ENCODE results near the gene PANX3. TPM values are rescaled to one million over a fixed set of nuclear protein-coding genes. Genes with fewer than 3 reads are reported as not detected.

PANX3 gene
- total and polyA plus RNA-seq, 9 donors: not detected

DNA sequence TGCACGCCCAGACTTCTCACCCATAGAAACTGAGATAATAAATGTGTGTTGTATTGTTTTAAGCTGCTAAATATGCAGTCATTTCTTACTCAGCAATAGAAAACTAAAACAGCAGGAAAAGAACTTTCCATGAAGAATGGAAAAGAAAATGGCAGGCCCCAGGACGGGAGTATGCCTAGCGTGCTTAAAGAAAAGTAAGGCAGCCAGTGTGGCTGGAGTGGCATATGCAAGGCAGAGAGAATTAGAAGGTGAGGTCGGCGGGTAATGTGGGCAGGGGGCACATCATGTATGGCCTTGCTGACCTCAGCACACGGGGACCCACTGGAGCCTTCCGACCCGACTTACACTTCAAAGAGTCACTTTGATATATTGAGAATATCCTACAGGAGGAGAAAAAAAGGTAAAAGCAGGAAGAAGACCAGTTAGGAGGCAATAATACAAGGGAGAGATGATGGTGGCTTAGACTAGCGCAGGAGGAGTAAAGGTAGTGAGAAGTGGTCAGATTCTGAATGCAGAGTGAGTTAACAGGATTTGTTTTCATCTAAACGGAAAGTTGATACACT lies 31.9 kb downstream of the PANX3 start:
- Histone ChIP-seq H3K27ac (no peak overlapping the region), H3K36me3 (no peaks in the 10 kb centered on the region), H3K27me3 (no peaks in the 10 kb centered on the region), H3K4me1 (ENCODE audit: insufficient read depth) (no peaks in the 10 kb centered on the region), H3K9me3 (no peaks in the 10 kb centered on the region), H3K4me3 (no peak overlapping the region)
- 70 to 80% (median 72%) methylated on average over 10 of the region's 10 CpGs for WGBS, 3 donors
- TF ChIP-seq CTCF (IDR thresholded peaks at IDR 0.05) (no peak), POLR2A (IDR thresholded peaks at IDR 0.05) (no peak), EP300 (IDR thresholded peaks at IDR 0.05) (no peak)
- intact Hi-C loops (cut with DNase I): no loop called here
- DNase-seq: no peak

GRCh38 chr11:124643605-124644425 lies 32.6 kb downstream of the PANX3 start:
- H3K4me1 ChIP-seq (ENCODE audit: insufficient read depth): no peaks in the 10 kb centered on the region
- no peak overlapping the region for H3K4me3 ChIP-seq
- no peaks in the 10 kb centered on the region for H3K36me3 ChIP-seq
- TF ChIP-seq EP300 (IDR thresholded peaks at IDR 0.05) (no peak), CTCF (IDR thresholded peaks at IDR 0.05) (no peak), POLR2A (IDR thresholded peaks at IDR 0.05) (no peak)
- intact Hi-C loops (cut with DNase I): no loop called here
- H3K27me3 ChIP-seq: no peaks in the 10 kb centered on the region
- H3K9me3 ChIP-seq: no peaks in the 10 kb centered on the region
- no peak for DNase-seq
- H3K27ac ChIP-seq: no peak overlapping the region
- 28 to 35% (median 32%) methylated on average over 3 of the region's 3 CpGs for WGBS, 3 donors

DNA sequence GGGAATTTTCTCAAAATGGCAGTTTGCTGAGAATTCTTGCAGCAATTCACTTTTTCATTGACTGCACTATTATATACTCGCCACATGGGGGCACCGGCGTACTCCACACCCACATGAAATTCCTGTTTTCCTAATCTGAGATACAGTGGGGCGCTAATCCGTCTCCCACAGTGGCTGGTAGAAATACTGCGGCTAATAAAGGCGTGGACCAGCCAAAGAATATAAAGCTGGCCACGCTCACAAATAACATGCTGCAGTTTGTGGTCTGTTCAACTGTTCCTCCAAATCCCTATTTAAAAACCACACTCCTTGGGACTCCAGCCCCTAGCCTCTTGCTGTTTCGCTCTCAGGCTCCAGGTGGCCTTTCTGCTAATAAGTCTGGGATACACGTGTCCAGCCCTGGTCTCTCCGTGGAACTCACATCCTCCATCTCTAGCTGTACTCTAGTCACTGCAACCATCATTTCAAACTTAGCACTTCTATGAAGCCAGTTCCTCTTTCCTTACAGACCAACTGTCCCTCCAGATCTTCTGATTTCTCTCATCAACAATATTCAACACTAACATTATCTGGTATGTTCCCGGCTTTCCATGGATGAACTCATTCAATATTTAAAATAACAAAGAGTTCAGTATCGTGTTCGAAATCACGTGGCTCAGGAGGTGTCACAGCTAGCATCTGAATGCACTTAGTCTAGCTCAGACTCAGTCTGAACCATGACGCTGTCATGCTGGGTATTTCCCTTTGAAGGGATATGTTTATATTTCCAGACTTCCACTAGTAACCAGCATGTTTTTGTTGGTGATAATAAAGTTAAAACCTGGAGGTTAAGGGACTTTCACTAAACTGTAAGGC lies 33.4 kb downstream of the PANX3 start:
- peak; percentile 19 to 67 (median 54) for DNase-seq
- H3K27me3 ChIP-seq: no peaks in the 10 kb centered on the region
- TF ChIP-seq CTCF (IDR thresholded peaks at IDR 0.05) (peak; percentile 41 to 68 (median 55)), POLR2A (IDR thresholded peaks at IDR 0.05) (no peak)
- intact Hi-C loops (cut with DNase I): no loop called here
- H3K4me3 ChIP-seq: no peak overlapping the region
- no peaks in the 10 kb centered on the region for H3K4me1 ChIP-seq (ENCODE audit: insufficient read depth)
- no peaks in the 10 kb centered on the region for H3K36me3 ChIP-seq
- no peak overlapping the region for H3K27ac ChIP-seq
- no peaks in the 10 kb centered on the region for H3K9me3 ChIP-seq
- 15 to 24% (median 21%) methylated on average over 16 of the region's 16 CpGs for WGBS, 3 donors

GRCh38 chr11:124646148-124646547 lies 34.9 kb downstream of the PANX3 start:
- no peaks in the 10 kb centered on the region for H3K27me3 ChIP-seq
- 79 to 86% (median 80%) methylated on average over 3 of the region's 3 CpGs for WGBS, 3 donors
- no peak overlapping the region for H3K4me3 ChIP-seq
- intact Hi-C loops (cut with DNase I): no loop called here
- H3K4me1 ChIP-seq (ENCODE audit: insufficient read depth): no peaks in the 10 kb centered on the region
- H3K27ac ChIP-seq: no peak overlapping the region
- no peak for DNase-seq
- H3K9me3 ChIP-seq: no peaks in the 10 kb centered on the region
- no peaks in the 10 kb centered on the region for H3K36me3 ChIP-seq
- TF ChIP-seq CTCF (IDR thresholded peaks at IDR 0.05) (no peak), EP300 (IDR thresholded peaks at IDR 0.05) (no peak), POLR2A (IDR thresholded peaks at IDR 0.05) (no peak)

All from ovary (tissue), 9 donors.